ENCODE results near the gene RCL1.

- TF ChIP-seq CTCF (conservative IDR thresholded peaks at IDR 0.05; ENCODE audit: low read depth, low read length) (no peak), EZH2 (IDR thresholded peaks at IDR 0.05; ENCODE audit: low read length, unreplicated experiment) (no peak), EZH2phosphoT487 (IDR thresholded peaks at IDR 0.05; ENCODE audit: borderline replicate concordance, low read length) (no peak)
Measured at GRCh38 chr9:4859035-4859434, 66.3 kb downstream of the RCL1 start.

All from PC-3 (cell line).